ENCODE results near the gene SPDYE18. TPM values are rescaled to one million over a fixed set of nuclear protein-coding genes. Genes with fewer than 3 reads are reported as not detected.
"Not testable (repeated sequence)": the region's sequence is repeated elsewhere in the genome, so short reads cannot be mapped to it uniquely, and the experiment has no call there.

The SPDYE18 gene
- total RNA-seq, 2 experiments from 2014 or later: 0.34 TPM; not detected in 1

- BruUV-seq (replicated peaks); H3K79me2 ChIP-seq (ENCODE audit: insufficient read depth, low read depth, low read length); H3K9me3 ChIP-seq (ENCODE audit: low read length); CTCF ChIA-PET (ENCODE audit: unreplicated experiment); H3K4me1 ChIP-seq (ENCODE audit: insufficient read depth, low read length, poor library complexity, severe bottlenecking); H3K27ac ChIP-seq (ENCODE audit: low read depth, low read length, poor library complexity, severe bottlenecking); H2AFZ ChIP-seq (ENCODE audit: low read length); POLR2A ChIA-PET; intact Hi-C loops (cut with micrococcal nuclease; ENCODE audit: unreplicated experiment); H3K9me2 ChIP-seq (ENCODE audit: insufficient read depth, low read length); H3K36me3 ChIP-seq (ENCODE audit: insufficient read depth, low read length); H3K4me2 ChIP-seq (ENCODE audit: low read length); H4K20me1 ChIP-seq (ENCODE audit: insufficient read depth, low read length); DNase-seq (ENCODE audit: low spot score); H3K4me3 ChIP-seq (ENCODE audit: low read depth, low read length, poor library complexity, severe bottlenecking): not testable (repeated sequence)
Observed at GRCh38 chr7:77002678-77003233, 59.6 kb downstream of the SPDYE18 start.

GRCh38 chr7:77002104-77002503, 60.3 kb downstream of the SPDYE18 start:
- H3K4me2 ChIP-seq (ENCODE audit: low read length); CTCF ChIA-PET (ENCODE audit: unreplicated experiment); H2AFZ ChIP-seq (ENCODE audit: low read length); H3K79me2 ChIP-seq (ENCODE audit: insufficient read depth, low read depth, low read length); intact Hi-C loops (cut with micrococcal nuclease; ENCODE audit: unreplicated experiment); H3K36me3 ChIP-seq (ENCODE audit: insufficient read depth, low read length); BruUV-seq (replicated peaks); H3K4me1 ChIP-seq (ENCODE audit: insufficient read depth, low read length, poor library complexity, severe bottlenecking); H3K9me3 ChIP-seq (ENCODE audit: low read length); DNase-seq (ENCODE audit: low spot score); H3K9me2 ChIP-seq (ENCODE audit: insufficient read depth, low read length); H4K20me1 ChIP-seq (ENCODE audit: insufficient read depth, low read length); POLR2A ChIA-PET; H3K27ac ChIP-seq (ENCODE audit: low read depth, low read length, poor library complexity, severe bottlenecking); H3K4me3 ChIP-seq (ENCODE audit: low read depth, low read length, poor library complexity, severe bottlenecking): not testable (repeated sequence)

Small RNA genes within 50 kb of the gene (small RNA-seq; reads per million reads assigned to genes)
- not detected for gene RF00019

Other genes with a start within 250 kb of the SPDYE18 start
- gene SPDYE17, start 30.2 kb downstream of the SPDYE18 start, total RNA-seq (2014; rRNA removed; shearing (Covaris generic)): not detected in 2 replicates
- gene SPDYE17, start 30.2 kb downstream of the SPDYE18 start, total RNA-seq (2022): not detected in 2 replicates
- gene CCDC146, start 60.1 kb upstream of the SPDYE18 start, total RNA-seq (2014; rRNA removed; shearing (Covaris generic)): 3.2 and 11.2 TPM in 2 replicates
- gene CCDC146, start 60.1 kb upstream of the SPDYE18 start, total RNA-seq (2022): 3.0 and 4.4 TPM in 2 replicates
- 0.06 and 0.13 TPM in 2 replicates for gene FGL2, start 137.3 kb upstream of the SPDYE18 start, total RNA-seq (2014; rRNA removed; shearing (Covaris generic))
- 0.30 and 0.72 TPM in 2 replicates for gene FGL2, start 137.3 kb upstream of the SPDYE18 start, total RNA-seq (2022)

Measured in OCI-LY7 (cell line).